ENCODE measurements around the gene MCUB.

DNA sequence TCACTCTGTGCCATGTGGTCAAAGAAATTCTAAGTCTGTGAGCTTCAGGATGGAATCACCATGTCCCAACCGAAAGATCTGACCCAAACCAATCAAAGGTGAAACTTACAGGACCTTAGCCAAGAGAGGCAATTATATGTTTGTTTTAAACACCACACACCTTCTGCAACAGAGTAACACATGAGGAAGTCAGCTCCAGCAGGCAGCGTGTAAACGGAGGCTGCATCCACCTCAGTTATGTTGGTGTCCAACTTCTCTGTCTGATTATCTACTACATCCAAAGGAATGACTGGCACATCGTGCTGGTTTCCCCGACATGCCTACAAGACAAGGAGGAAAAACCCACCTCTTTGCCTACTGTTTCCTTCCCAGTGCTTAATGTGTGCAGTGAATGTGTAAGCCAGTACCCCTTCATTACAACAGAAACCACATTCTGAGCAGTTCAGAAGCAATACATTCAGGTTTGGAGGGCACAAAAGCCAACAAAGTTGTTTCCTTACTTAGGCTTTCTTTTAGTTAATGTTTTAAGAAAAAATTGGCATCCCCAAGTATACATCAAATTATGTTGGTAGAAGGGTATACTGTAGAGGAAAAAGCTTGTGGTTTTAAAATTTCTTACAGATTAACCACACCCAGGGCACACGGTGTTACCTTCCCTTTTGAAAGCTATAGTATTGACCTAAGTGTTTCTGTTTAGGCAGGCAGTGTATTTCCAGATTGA is 130.8 kb downstream of the MCUB start:
- TF ChIP-seq, protein P1, sequence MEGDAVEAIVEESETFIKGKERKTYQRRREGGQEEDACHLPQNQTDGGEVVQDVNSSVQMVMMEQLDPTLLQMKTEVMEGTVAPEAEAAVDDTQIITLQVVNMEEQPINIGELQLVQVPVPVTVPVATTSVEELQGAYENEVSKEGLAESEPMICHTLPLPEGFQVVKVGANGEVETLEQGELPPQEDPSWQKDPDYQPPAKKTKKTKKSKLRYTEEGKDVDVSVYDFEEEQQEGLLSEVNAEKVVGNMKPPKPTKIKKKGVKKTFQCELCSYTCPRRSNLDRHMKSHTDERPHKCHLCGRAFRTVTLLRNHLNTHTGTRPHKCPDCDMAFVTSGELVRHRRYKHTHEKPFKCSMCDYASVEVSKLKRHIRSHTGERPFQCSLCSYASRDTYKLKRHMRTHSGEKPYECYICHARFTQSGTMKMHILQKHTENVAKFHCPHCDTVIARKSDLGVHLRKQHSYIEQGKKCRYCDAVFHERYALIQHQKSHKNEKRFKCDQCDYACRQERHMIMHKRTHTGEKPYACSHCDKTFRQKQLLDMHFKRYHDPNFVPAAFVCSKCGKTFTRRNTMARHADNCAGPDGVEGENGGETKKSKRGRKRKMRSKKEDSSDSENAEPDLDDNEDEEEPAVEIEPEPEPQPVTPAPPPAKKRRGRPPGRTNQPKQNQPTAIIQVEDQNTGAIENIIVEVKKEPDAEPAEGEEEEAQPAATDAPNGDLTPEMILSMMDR (IDR thresholded peaks at IDR 0.05) = no peak
- no peak for TF ChIP-seq POLR2A (IDR thresholded peaks at IDR 0.05)
